ENCODE measurements around the gene WASF2.

DNA sequence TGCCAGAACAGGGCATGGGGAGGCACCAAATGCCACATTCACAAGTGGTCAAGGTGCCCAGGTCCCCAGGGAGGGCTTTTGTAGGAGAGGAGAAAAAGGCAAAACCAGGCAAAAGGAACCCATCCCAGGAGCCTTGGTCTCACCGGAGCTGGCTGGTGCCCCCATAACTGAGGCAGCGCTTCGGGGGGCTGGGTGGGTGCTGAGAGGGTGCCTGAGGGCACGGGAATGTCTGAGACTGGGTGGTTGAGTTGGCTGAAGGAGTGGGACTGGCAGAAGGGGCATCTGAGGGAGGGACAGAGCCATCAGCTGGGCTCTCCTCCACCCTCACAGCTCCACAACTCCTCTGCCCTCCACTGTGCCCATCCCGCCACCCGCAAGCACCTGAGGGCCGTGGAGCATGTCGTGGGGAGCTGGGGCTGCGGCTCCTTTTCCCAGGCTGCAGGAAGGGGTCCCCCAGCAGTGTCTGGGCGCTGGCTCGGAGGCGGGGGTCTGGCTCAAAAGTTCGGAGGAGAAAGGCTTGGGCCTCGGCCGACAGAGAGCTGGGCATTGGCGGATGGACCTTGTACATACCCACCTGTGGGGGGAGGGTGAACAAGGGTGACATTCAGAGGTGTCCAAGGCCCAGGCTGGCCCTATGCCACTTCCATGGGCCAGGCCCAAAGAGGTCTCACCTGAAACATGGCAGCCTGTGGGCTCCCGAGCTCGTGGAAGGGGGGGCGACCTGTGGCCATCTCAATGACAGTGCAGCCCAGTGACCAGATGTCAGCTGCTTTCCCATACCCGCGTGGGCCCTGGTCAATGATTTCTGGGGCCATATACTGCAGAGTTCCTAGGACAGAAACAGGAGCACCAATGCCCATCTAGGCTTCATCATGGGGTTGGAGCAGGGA is 131.7 kb downstream of the WASF2 start:
- TF ChIP-seq, protein P1, sequence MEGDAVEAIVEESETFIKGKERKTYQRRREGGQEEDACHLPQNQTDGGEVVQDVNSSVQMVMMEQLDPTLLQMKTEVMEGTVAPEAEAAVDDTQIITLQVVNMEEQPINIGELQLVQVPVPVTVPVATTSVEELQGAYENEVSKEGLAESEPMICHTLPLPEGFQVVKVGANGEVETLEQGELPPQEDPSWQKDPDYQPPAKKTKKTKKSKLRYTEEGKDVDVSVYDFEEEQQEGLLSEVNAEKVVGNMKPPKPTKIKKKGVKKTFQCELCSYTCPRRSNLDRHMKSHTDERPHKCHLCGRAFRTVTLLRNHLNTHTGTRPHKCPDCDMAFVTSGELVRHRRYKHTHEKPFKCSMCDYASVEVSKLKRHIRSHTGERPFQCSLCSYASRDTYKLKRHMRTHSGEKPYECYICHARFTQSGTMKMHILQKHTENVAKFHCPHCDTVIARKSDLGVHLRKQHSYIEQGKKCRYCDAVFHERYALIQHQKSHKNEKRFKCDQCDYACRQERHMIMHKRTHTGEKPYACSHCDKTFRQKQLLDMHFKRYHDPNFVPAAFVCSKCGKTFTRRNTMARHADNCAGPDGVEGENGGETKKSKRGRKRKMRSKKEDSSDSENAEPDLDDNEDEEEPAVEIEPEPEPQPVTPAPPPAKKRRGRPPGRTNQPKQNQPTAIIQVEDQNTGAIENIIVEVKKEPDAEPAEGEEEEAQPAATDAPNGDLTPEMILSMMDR (IDR thresholded peaks at IDR 0.05) = no peak
- TF ChIP-seq ZFX (IDR thresholded peaks at IDR 0.05; ENCODE audit: borderline replicate concordance) = no peak
